Left renal pelvis (tissue), 4 donors: ENCODE data around the gene RALY. TPM values are rescaled to one million over a fixed set of nuclear protein-coding genes. Genes with fewer than 3 reads are reported as not detected.
"Not testable (repeated sequence)": the region's sequence is repeated elsewhere in the genome, so short reads cannot be mapped to it uniquely, and the experiment has no call there.

Source experiments
- DNase-seq, 4 donors: peaks; one replicate each; pipeline ENCODE4 v3.0.0-alpha.2; 2013; ENCODE audit warnings: low read depth in 4 of 4, low spot score in 3 of 4
- polyA plus RNA-seq, 4 donors: library from polyadenylated mRNA; unstranded; fragments of 120-200 nt; gene quantifications; one replicate each; pipeline ENCODE4 v1.2.1, GENCODE V29; 2013; ENCODE audit not compliant: insufficient read length in 4 of 4

The RALY gene
- polyA plus RNA-seq, 4 donors, result 146 to 190 (median 160) TPM

DNA sequence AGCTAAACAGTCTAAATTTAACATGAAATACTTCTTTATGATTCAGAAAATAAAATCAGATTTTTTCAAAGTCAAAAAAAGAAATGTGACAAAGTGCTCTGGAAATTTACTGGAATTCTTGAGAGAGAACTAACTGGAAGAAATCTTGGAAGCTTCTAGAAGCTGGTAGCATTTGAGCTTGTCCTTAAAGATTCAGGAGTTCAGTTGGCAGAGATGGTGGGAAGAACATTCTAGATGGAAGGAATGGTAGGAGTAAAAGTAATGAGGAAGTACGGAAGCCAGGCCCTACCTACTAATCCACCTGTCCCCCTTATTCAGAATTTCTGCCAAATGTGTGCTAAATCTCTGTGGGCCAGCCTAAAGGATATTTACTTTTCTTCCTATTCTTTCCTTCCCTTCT, 21.2 kb downstream of the RALY start:
- no peak for DNase-seq

DNA sequence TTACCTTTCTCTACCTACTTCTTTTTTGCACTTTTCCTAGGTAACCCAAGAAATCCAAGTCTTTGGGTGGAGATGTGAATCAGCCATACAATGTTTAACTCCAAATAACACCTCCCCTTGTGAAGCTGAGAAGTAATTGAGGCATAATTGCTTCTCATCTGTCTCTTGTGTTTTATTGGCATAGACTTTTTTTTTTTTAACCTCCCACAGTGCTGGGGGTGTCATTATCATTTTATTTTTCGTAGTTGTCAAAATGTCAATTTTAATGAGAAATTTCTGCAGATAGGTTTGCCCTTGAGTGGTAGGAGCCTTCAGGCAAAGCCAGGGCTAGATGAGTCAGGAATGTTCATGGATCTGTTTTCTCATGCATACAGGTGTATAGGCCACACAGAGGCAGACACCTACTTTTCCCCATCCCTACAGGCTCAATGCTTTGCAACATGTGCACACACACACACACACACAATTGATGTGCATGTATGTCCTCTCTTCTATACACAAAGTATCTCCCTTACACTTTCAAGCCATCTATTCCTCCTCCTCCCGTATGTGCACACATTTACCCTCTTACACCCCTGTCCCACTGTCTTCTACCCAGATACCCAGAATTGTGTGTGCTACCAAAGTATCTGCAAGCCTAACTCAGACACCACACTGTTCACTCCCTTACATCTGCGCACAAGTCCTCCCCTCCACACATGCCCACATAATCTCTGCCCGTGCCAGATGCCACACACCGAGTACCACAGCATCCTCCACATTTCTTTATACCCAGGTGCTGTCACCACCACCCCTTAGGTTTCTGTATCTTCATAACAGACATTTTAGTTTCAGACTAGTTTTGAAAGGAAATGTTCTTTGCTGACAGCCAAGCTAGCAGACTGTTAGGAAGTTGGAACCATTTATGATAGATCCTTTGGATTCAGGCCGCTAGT, 22.0 kb downstream of the RALY start:
- no peak for DNase-seq

DNA sequence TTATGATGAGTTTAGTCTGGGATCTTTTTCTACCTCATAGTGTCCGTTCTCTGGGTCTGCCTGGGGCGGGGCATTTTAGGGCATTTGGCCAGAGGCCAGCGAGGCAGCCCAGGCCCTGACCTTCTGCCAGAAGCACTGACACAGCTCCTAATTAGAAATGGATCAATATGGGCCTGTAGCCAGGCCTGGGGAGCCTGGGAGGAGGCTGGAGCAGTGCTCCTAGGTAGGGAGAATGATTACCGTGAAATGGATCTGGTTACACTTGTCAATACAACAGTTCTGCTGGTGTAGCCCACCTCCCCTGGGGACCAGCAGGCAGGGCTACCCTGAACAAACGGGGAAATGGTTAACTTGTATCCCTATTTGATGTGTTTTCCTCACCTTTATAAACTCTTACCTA, 23.0 kb downstream of the RALY start:
- no peak for DNase-seq

DNA sequence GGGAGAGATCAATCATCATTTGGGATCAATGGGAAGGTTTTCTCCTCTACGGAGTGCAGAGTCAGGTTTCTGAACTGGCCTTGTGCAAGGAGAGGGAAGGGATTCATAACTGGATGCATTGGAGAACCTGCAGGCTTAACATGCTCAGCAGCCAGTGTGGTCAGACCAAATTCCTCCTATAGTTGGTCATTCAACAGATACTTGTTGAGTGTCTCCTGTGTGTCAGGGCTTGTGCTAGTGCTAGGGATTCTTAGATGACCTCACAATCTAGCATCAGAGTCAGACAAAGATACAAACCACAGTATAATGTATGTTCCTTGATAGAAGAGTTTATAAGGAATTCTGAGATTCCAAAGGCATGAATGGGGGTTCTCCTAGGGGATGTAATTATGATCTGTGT, 23.9 kb downstream of the RALY start:
- DNase-seq, result no peak

DNA sequence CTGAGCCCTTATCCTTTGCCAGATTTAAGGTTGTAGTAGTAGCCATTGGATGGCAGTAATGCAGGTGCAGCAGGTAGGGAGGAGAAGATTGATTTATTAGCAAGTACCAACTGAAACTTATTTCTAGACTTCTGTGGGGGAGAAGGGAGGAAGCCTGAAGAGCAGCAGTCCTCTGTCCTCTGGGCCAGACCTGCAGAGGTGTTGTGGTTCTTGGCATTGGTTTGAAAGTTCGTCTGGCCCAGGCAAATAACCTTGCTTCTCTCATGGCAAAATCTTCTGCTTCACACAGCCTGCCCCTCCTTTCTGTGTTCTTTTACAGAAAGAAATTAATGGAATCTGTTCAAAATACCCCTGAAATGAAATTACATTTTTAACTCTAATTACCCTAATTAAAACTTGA, 24.5 kb downstream of the RALY start:
- no peak for DNase-seq

DNA sequence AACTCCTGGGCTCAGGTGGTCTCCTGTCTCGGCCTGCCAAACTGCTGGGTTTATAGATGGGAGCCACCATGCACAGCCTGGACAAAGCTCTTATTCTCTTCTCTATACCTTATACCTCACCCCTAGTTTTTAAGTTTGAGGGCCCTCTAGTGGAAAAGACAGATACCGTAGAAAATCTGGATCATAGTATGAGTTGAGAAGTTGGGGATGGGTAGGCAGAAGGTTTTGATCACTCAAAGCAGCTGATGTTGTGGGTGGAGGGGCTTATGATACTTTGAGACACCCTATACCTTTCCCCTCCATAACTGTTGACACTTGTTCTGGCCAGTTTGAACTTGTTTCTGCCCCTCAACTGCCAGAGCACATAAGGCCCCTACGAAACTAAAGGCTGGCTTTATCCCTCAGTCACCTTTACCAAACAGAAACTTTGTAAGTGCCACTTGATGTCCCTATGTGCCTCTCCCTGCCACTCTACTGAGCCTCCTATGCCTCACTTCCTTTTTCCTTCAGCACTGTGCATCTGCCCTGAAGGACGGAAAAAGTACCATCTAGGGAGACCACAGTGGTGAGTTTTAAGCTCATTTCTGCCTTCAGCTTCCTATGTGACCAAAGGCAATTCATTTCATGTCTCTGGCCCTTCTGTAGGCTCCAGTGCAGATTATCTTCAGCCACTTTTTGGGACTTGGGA, 28.6 kb downstream of the RALY start:
- DNase-seq, result no peak

DNA sequence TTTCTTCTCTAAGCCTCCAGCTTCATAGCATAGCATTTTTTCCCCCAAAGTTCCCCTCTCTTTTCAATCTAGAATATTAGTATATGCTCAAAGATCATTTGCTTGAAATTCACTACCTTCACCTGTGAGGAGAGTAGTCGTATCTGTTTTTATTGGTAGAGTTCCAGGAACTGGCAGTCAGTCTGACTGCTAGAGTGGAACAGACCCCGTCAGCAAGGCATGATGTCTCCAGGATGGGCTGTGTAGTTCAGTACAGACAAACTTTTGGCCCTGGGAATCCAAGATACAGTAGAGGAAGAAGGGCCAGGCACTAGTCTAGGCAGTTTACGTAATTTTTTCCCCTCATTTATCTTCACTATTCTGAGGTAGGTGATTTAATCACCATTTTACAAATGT, 29.1 kb downstream of the RALY start:
- DNase-seq, result no peak

DNA sequence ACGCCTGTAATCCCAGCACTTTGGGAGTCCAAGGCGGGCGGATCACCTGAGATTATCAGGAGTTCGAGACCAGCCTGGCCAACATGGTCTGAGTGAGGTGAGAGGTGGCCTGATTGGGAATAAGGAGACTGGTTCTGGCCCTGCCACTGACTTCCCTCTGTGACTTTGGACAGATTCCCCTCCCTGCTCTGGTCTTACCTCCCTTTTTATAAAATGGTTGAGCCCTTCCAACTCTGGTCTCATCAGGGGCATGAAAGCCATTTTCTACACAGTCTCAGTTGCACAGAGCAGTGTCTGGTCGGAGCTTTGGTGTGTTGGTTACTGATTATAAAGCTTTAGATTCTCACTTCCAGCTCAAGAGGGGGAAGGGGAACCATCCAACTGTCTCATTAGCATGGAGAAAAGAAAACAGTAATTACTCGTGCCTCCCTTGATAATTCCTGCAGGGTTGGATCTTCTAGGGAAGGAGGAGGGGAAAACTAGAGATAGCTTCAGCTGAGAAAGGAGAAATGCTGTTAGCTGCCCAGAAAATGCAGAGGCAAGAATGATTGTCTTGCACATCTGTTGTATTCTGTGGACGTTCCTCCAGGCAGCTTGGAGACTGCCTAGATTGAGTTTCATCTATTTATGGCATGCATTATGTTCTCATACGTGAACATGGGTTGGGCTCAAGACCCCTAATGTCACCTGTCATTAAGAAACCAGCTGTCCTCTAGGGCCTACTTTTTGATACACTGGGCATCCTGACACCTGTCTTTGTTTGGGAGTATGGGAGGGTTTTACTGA, 30.4 kb downstream of the RALY start:
- DNase-seq, result no peak

DNA sequence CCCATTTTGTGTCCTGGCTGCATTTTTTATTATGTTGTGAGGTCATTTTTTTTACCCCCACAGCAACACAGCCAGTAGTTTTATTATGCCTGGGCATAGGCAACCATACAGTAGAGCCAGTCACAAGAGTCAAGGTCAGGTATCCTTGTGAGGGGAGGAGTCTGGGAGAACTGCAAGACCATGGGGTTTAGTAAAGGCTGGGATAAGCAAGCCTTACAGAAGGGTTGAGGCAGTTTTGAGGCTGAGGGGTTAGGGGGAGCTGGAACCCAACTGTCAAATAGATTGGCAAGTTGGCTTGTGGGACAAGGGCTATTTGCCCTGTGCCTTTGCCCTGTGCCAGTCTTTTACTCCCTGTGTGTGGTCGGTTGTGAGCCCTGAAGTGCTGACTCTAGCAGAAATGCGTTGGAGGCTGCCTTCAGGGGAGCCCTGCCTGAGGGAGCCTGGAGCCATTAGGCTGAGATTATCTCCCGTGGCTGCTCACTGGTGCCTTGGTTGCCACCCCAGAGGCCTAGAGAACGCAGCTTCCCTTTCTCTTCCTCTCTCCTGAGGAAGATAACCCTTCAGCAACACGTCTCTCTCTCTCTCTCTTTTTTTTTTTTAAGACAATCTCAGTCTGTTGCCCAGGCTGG, 31.1 kb downstream of the RALY start:
- DNase-seq, result no peak

DNA sequence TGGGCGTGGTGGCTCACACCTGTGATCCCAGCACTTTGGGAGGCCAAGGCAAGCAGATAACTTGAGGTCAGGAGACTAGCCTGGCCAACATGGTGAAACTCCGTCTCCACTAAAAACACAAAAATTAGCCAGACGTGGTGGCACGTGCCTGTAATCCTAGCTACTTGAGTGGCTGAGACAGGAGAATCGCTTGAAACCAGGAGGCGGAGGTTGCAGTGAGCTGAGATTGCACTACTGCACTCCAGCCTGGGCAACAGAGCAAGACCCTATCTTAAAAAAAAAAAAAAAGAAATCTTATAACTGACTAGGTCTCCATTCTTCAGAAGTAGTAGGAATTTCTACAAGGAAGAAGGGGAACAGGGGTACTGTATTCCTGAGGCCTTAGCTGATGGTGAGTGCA, 34.3 kb downstream of the RALY start:
- DNase-seq, result not testable (repeated sequence)

DNA sequence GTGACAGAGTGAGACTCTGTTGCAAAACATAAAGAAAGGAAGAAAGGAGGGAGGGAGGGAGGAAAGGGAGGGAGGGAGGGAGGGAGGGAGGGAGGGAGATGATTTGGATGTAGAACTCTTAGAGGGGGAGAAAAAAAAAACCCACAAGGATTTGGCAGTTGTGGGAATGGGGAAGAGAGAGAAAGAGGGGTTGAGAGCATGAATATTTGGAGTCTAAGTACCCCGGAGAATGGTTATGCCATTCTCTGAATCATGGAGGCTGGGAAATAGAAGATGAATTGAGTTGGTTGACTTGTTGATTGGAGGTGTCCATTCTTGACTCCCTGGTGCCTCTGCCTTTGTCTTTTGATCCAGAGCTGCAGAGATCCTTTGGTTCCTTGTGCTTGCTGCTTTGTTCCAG, 35.7 kb downstream of the RALY start:
- DNase-seq, result no peak

DNA sequence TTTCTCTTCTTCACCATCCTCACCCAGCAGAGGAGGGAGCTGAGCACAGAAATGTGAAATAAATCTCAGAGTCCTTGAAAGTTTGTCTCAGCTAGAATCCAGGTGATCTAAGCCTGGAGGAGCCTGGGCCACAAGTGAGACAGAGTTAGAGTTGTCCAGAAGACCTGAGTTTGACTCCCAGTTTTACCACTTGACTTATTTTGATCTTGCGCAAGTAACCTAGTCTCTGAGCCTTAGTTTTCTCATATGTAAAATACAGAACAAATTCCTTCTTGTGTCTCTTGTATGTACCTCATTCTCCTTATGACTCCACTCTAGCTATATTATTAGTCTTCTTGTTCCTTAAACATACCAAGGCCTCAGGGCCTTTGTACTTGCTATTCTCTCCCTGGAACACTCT, 36.7 kb downstream of the RALY start:
- no peak for DNase-seq

DNA sequence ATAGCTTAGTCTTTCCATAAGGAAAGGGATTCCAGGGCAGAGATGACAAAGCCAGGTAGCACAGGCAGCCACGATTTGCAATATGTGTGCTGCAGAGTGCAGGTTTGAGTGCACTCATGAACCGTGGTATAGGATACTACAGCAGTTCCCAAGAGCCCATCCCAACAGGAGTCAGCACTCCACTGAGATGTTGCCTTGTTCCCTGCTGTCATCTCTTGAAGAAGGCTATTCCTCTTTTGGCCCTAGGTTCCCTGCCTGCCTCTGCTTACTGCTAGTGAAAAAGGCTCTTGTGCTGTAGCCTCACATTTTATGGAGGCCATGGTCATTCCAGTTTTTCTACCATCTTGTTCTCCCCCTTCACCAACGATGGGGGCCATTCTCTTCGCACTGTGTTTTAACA, 40.2 kb downstream of the RALY start:
- DNase-seq, result no peak

DNA sequence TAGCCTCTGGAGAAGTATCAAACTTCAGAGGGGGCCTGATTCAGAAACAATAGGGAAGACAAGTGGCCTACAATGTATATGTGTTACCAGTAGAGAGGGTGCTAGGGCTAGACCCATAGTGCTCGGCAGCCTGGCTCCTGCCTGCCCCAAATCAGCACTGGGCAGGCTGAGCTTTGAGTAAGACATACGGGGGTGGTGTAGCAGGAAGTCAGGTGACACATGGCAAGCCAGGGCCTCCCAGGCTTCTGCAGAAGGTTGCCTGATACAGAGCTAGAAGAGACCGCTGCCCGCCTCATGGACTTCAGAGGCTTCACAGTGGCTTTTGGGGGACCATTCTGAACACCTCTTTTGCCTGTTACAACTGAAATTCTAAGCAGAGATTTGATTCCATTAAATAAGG, 43.4 kb downstream of the RALY start:
- no peak for DNase-seq

DNA sequence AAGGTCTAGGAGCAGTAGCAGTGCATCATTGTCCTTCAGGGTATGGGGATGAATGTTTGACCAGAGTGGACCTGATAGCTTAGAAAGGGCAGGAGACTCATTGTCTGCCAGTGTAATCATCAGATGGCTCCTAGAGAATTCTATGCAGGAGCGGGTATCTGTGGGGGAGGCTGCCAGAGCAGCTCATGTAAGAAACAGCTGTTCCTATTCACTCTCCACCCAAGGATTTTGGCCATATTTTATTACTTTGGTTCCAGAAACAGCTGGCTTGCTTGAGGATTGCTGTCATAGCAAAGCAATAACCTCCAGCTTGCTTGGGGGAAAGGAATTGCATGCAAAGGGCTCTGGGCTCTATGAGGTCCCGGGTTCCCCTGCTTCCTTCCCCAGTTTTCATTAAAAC, 44.1 kb downstream of the RALY start:
- DNase-seq, result peak; percentile 42 to 53 (median 50)

DNA sequence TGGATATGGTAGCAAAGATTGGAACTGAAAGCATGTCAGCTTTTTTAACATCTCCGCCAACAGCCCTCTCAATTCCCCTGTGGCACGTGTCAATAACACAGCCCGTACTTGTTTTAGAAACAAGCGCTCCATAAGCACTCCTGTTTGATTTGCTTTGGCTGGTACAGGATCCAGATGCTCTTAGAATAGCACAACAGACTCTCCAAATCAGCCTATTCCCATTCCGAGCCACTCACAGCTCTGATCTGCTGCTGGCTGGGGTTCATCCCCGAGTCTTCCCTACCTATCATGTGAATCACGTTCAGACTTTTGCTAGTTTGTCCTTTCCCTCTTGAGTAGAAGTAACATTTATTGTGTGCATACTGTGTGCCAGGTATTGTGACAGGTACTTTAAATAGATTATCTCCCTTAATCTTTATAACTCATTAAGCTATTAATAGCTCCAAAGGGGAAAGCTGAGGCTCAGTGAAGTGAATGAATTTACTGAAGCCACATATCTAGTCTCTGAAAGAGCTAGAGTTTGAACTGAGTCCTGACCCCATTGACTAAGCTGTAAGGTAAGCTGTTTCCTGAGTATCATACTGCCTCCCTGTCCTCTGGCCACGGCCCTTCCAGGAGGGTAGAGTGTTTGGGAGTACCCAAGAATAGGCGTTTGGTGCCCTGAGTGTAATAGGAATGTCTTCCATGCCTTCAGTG, 46.7 kb downstream of the RALY start:
- no peak for DNase-seq

DNA sequence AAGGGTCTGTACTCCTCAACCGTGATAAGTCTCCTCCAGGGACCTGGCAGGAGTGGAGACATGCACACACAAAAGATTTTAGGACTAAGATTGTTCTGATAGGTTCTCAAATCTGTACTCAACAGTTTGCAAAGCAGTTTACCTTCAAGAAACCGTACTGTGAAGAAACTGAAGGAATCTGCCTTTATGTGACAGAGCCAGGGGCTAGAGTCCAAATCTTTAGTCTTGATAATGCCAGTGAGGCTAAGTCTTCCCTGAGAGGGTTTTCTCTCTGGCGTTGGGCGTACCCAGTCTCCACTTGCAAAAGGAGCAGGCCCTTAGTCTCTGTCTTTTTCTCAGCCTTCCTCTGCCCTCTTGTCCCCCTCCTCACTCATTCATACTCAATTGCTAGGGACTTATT, 47.5 kb downstream of the RALY start:
- no peak for DNase-seq

DNA sequence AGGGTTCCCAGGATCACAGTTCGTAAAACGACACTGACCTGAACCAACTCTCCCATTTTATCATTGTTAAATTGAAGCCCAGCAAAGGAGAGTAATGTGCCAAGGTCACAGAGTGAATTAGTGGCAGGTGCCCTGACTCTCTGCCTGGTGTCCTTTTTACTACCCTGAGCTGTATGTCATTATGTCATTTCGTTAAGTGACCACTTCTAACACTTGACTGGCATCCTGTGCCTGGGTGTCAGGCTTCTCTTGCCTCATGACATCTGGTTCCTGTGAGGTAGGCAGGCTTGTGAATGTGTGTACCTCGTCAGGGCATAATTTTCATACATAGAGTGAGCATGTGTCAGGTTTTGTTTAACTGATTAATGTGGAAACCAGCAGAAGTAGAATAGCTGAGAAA, 48.6 kb downstream of the RALY start:
- no peak for DNase-seq

DNA sequence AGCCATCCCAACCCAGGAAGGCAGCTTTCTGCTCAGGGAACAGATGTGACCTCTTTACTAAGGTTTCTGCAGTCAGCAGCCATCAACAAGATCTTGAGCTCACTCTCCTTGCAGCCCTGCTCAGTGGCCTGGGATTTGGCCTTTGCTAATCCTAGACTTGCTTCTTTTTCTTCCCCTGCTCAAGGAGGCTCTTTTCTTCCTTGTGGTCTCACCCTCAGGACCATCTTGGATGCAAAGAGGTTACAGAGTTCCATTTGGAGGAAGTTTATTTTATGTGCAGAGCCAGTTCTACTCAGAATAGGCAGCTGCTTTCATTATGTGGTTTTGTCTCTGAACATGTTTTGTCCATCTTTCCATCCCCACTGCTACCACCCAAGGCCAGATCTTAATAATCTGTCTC, 49.3 kb downstream of the RALY start:
- DNase-seq, result no peak

DNA sequence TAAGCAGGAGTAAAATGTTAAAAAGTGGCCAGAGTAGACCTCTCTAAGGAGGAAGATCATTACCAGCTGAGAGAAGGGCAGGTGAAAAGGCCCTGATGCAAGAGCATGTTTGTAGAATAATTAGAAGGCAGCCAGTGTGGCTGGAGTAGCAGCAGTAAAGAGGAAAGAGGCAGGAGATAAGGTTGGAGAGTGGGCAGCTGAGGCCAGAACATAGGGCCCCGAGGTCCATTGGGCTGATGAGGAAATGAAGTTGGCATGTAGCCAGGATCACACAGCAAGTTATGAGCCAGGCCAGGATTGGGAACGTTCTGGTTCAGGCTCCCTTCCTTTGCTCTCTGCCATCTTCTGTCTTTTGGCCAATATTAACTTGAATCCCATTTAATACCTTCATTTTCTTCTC, 51.6 kb downstream of the RALY start:
- DNase-seq, result no peak
